Liver (tissue), 9 donors: Measurements from ENCODE around the gene COMMD1. TPM values are rescaled to one million over a fixed set of nuclear protein-coding genes. Genes with fewer than 3 reads are reported as not detected.
"Not testable (repeated sequence)": the region's sequence is repeated elsewhere in the genome, so short reads cannot be mapped to it uniquely, and the experiment has no call there.

Source experiments
- DNase-seq: peaks from one replicate; pipeline ENCODE4 v3.0.0-alpha.2; 2017; ENCODE audit warnings: low spot score
- H3K27ac ChIP-seq, 2 donors: one replicate each; pipeline ENCODE4 v1.7.0; 2013; ENCODE audit warnings: inconsistent platforms in 2 of 2, low read length in 2 of 2, control low read depth in 1 of 2, low read depth in 1 of 2, mild to moderate bottlenecking in 1 of 2
- H3K27me3 ChIP-seq, 4 donors: one replicate each; pipeline versions ENCODE4 v1.6.1 to v1.7.0; 2013; ENCODE audit warnings: low read length in 3 of 4, inconsistent platforms in 1 of 4, mild to moderate bottlenecking in 1 of 4, moderate library complexity in 1 of 4; ENCODE audit not compliant: control insufficient read depth in 4 of 4, insufficient read depth in 4 of 4
- H3K36me3 ChIP-seq, 4 donors: one replicate each; pipeline versions ENCODE4 v1.6.1 to v1.7.0; 2013; ENCODE audit warnings: low read length in 3 of 4, mild to moderate bottlenecking in 3 of 4, low read depth in 1 of 4, moderate library complexity in 1 of 4; ENCODE audit not compliant: control insufficient read depth in 4 of 4, insufficient read depth in 3 of 4
- H3K4me1 ChIP-seq, 4 donors: one replicate each; pipeline versions ENCODE4 v1.6.1 to v1.7.0; 2013; ENCODE audit warnings: low read length in 3 of 4, mild to moderate bottlenecking in 3 of 4, moderate library complexity in 1 of 4; ENCODE audit not compliant: control insufficient read depth in 4 of 4, insufficient read depth in 4 of 4
- H3K4me3 ChIP-seq, 3 donors: one replicate each; pipeline versions ENCODE4 v1.6.1 to v1.7.0; 2013; ENCODE audit warnings: low read length in 3 of 3, control low read depth in 1 of 3, low read depth in 1 of 3, mild to moderate bottlenecking in 1 of 3
- H3K9ac ChIP-seq, 2 donors: one replicate each; pipeline ENCODE4 v1.7.0; 2013; ENCODE audit warnings: low read length in 2 of 2, mild to moderate bottlenecking in 2 of 2, moderate library complexity in 2 of 2, control low read depth in 1 of 2, low read depth in 1 of 2
- H3K9me3 ChIP-seq, 4 donors: one replicate each; pipeline versions ENCODE4 v1.6.1 to v1.7.0; 2013; ENCODE audit warnings: low read length in 3 of 4; ENCODE audit not compliant: control insufficient read depth in 4 of 4
- CTCF ChIP-seq: fragments of 150-350 bp; IDR thresholded peaks from 2 replicates; pipeline ENCODE4 v1.5.1; 2017; ENCODE audit warnings: improper control_type of control experiment, low read depth, low read length; ENCODE audit not compliant: missing input control
- EGR1 ChIP-seq, 2 donors: IDR thresholded peaks; 2 replicates each; pipeline ENCODE4 v1.6.1; 2016 to 2018; ENCODE audit warnings: antibody characterized with exemption in 2 of 2, low read depth in 2 of 2
- FOXA1 ChIP-seq: IDR thresholded peaks from 2 replicates; pipeline ENCODE4 v1.6.1; 2016; ENCODE audit warnings: antibody characterized with exemption
- HNF4A ChIP-seq, 2 donors: conservative IDR thresholded peaks; 2 replicates each; pipeline ENCODE4 v1.6.1; 2016; ENCODE audit warnings: antibody characterized with exemption in 2 of 2, mild to moderate bottlenecking in 2 of 2
- HNF4G ChIP-seq: IDR thresholded peaks from 2 replicates; pipeline ENCODE4 v1.6.1; 2016; ENCODE audit warnings: antibody characterized with exemption
- MAX ChIP-seq: IDR thresholded peaks from 2 replicates; pipeline ENCODE4 v1.6.1; 2016; ENCODE audit warnings: antibody characterized with exemption
- NR2F2 ChIP-seq: IDR thresholded peaks from 2 replicates; pipeline ENCODE4 v1.6.1; 2016; ENCODE audit warnings: antibody characterized with exemption
- RAD21 ChIP-seq, 2 donors: IDR thresholded peaks; 2 replicates each; pipeline ENCODE4 v1.6.1; 2016; ENCODE audit warnings: antibody characterized with exemption in 2 of 2, mild to moderate bottlenecking in 2 of 2
- REST ChIP-seq: IDR thresholded peaks from 2 replicates; pipeline ENCODE4 v1.6.1; 2016; ENCODE audit warnings: antibody characterized with exemption, mild to moderate bottlenecking
- RXRA ChIP-seq, 2 donors: IDR thresholded peaks; 2 replicates each; pipeline ENCODE4 v1.6.1; 2017 to 2018; ENCODE audit warnings: antibody characterized with exemption in 2 of 2, mild to moderate bottlenecking in 1 of 2
- TAF1 ChIP-seq: conservative IDR thresholded peaks from 2 replicates; pipeline ENCODE4 v1.6.1; 2016; ENCODE audit warnings: antibody characterized with exemption, mild to moderate bottlenecking
- ZBTB33 ChIP-seq: IDR thresholded peaks from 2 replicates; pipeline ENCODE4 v1.6.1; 2016; ENCODE audit warnings: antibody characterized with exemption
- WGBS: extraction: QIAGEN DNeasy Blood & Tissue Kit; methylation state at CpG from one replicate; pipeline ENCODE4 v1.1.7; 2013; 5-methylcytosine and 5-hydroxymethylcytosine counted together
- polyA plus RNA-seq, 2 donors: library from polyadenylated mRNA; stranded (reverse) in 1 of 2; unstranded in 1 of 2; fragments of 200-250 nt in 1 of 2; fragments of >200 nt in 1 of 2; fragmentation: Nextera tagmentation in 1 of 2; extraction: Ambion mirVana in 1 of 2; gene quantifications; one replicate each; pipeline versions ENCODE4 v1.2.1 to v1.2.3, GENCODE V29; 2013 to 2015
- total RNA-seq, 2 donors: library from RNA; depleted of rRNA; stranded (reverse); fragments of >200 nt; gene quantifications; one replicate each; pipeline ENCODE4 v1.2.3, GENCODE V29; 2014
- TF ChIP-seq, protein P1 (sequence below): IDR thresholded peaks from 2 replicates; pipeline ENCODE4 v1.6.1; 2016; ENCODE audit warnings: antibody characterized with exemption
- donor health status: healthy.
- donor health status: healthy.
- donor health status: healthy.
- donor health status: healthy.
- donor health status: healthy.

COMMD1 gene
- total and polyA plus RNA-seq, 4 donors, result 17.4 to 47.9 (median 20.7) TPM

GRCh38 chr2:62158444-62159121 lies 253.1 kb downstream of the COMMD1 start (continued):
- TF ChIP-seq ZBTB33 (no peak), HNF4A (conservative IDR thresholded peaks at IDR 0.05) (no peak)

DNA sequence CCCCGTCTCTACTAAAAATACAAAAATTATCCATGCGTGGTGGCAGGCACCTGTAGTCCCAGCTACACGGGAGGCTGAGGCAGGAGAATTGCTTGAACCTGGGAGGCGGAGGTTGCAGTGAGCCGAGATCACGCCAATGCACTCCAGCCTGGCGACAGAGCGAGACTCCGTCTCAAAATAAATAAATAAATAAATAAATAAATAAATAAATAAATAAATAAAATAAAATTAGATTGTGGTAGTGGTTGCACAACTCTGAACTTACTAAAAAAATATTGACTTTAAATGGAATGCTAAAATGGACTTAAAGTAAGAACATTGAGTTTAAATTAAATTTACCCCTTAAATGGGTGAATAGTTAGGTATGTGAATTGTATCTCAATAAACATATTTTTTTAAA lies 255.2 kb downstream of the COMMD1 start:
- not testable (repeated sequence) for H3K36me3 ChIP-seq, H3K9me3 ChIP-seq, H3K27me3 ChIP-seq, H3K27ac ChIP-seq, DNase-seq, H3K4me1 ChIP-seq, H3K4me3 ChIP-seq, H3K9ac ChIP-seq
- 90% methylated on average over 9 of the region's 9 CpGs for WGBS

DNA sequence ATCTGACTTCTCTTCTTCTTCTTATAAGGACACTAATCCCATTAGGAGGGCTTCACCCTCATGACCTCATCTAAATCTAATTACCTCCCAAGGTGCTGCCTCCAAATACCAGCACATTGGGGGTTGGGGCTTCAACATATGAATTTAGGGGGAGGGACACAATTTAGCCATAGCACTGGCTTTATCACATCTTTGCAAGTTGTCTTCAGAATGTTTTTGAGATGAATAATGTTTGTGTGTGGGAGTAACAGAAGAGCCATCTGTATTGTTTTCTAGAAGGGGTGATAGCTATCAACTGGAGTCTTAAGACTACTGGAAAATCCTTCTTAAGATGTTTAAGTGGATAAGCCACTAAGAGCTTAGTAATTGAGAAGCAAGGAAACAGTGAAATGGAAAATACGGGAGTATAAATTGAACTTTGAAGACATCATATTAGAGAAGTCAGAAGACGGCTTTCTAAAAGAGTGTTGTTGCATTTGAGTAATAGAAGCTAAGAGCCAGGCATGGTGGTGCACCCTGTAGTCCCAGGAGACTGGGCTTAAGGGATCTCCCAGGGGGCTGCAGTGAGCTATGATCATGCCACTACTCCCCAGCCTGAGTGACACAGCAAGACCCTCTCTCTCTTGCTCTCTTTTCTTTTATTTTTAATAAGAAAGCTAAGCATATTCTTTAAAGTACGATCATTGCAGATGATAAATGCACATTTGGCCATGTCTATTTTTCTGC lies 257.8 kb downstream of the COMMD1 start:
- H3K4me3 ChIP-seq, result no peak overlapping the region
- no peak overlapping the region for H3K9ac ChIP-seq
- no peaks in the 10 kb centered on the region for H3K36me3 ChIP-seq
- no peaks in the 10 kb centered on the region for H3K27me3 ChIP-seq
- 94% methylated on average over 3 of the region's 3 CpGs for WGBS
- no peak overlapping the region for H3K27ac ChIP-seq
- H3K4me1 ChIP-seq, result peaks cover 0 to 3% (median 0%) of the 10 kb centered on the region in 4 donors
- no peak for DNase-seq
- no peaks in the 10 kb centered on the region for H3K9me3 ChIP-seq
- TF ChIP-seq TAF1 (no peak), FOXA1 (no peak), RXRA (IDR thresholded peaks at IDR 0.05) (no peak), CTCF (no peak)
- TF ChIP-seq, protein P1, sequence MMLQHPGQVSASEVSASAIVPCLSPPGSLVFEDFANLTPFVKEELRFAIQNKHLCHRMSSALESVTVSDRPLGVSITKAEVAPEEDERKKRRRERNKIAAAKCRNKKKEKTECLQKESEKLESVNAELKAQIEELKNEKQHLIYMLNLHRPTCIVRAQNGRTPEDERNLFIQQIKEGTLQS, result no peak

GRCh38 chr2:62163834-62164233 lies 258.4 kb downstream of the COMMD1 start:
- H3K27me3 ChIP-seq, result no peaks in the 10 kb centered on the region
- no peak overlapping the region for H3K9ac ChIP-seq
- DNase-seq, result no peak
- peaks cover 0 to 3% (median 0%) of the 10 kb centered on the region in 4 donors for H3K4me1 ChIP-seq
- H3K9me3 ChIP-seq, result no peaks in the 10 kb centered on the region
- no peak overlapping the region for H3K4me3 ChIP-seq
- 75% methylated on average over 2 of the region's 2 CpGs for WGBS
- no peaks in the 10 kb centered on the region for H3K36me3 ChIP-seq
- TF ChIP-seq REST (no peak), MAX (no peak), HNF4A (conservative IDR thresholded peaks at IDR 0.05) (no peak), EGR1 (IDR thresholded peaks at IDR 0.05; ENCODE audit: low read depth in 2 of 2) (no peak), TAF1 (no peak), HNF4G (no peak), NR2F2 (no peak), FOXA1 (no peak), RXRA (IDR thresholded peaks at IDR 0.05) (no peak), RAD21 (IDR thresholded peaks at IDR 0.05) (no peak)
- TF ChIP-seq, protein P1, result no peak
- no peak overlapping the region for H3K27ac ChIP-seq
